Heart left ventricle (tissue), 16 donors: ENCODE data around the gene UCKL1. TPM values are rescaled to one million over a fixed set of nuclear protein-coding genes. Genes with fewer than 3 reads are reported as not detected.

Experiments
- ATAC-seq, 4 donors: fragments of 200-7000 bp; cut with Tn5 transposase; one replicate each; pipeline ENCODE4 v1.9.1; 2020 to 2022; ENCODE audit warnings: moderate library complexity in 4 of 4, mild to moderate bottlenecking in 3 of 4, moderate number of reproducible peaks in 1 of 4
- DNase-seq, 5 donors: peaks; one replicate each; pipeline ENCODE4 v3.0.0-alpha.2; 2020
- H3K27ac ChIP-seq, 12 donors: fragments of 200-600 bp; sonication (generic) in 4 of 12; one replicate each; pipeline versions ENCODE4 v1.5.0 to v1.8.0; 2016 to 2022; ENCODE audit warnings: mild to moderate bottlenecking in 2 of 12
- H3K27me3 ChIP-seq, 9 donors: fragments of 200-600 bp; sonication (generic) in 2 of 9; one replicate each; pipeline versions ENCODE4 v1.5.1 to v1.8.0; 2016 to 2022; ENCODE audit warnings: mild to moderate bottlenecking in 3 of 9
- H3K36me3 ChIP-seq, 9 donors: fragments of 200-600 bp; sonication (generic) in 2 of 9; one replicate each; pipeline versions ENCODE4 v1.5.0 to v1.8.0; 2018 to 2022; ENCODE audit warnings: mild to moderate bottlenecking in 2 of 9
- H3K4me1 ChIP-seq, 12 donors: fragments of 200-600 bp; sonication (generic) in 4 of 12; one replicate each; pipeline versions ENCODE4 v1.5.0 to v1.8.0; 2016 to 2022; ENCODE audit warnings: mild to moderate bottlenecking in 3 of 12
- H3K4me3 ChIP-seq, 12 donors: fragments of 200-600 bp; sonication (generic) in 4 of 12; one replicate each; pipeline versions ENCODE4 v1.5.0 to v1.8.0; 2017 to 2022; ENCODE audit warnings: mild to moderate bottlenecking in 9 of 12, moderate library complexity in 4 of 12
- H3K9me3 ChIP-seq, 12 donors: fragments of 200-600 bp; sonication (generic) in 4 of 12; one replicate each; pipeline versions ENCODE4 v1.5.0 to v1.8.0; 2016 to 2022; ENCODE audit warnings: mild to moderate bottlenecking in 1 of 12
- CTCF ChIP-seq, 12 donors: fragments of 200-600 bp; sonication (generic) in 4 of 12; IDR thresholded peaks; one replicate each; pipeline versions ENCODE4 v1.5.0 to v1.8.0; 2018 to 2022; ENCODE audit warnings: antibody characterized with exemption in 12 of 12, mild to moderate bottlenecking in 5 of 12
- POLR2A ChIP-seq, 2 donors: fragments of 450-650 bp; IDR thresholded peaks; one replicate each; pipeline ENCODE4 v1.6.1; 2017; ENCODE audit warnings: antibody characterized with exemption in 2 of 2, mild to moderate bottlenecking in 2 of 2, moderate library complexity in 2 of 2
- WGBS, 4 donors: extraction: QIAGEN DNeasy Blood & Tissue Kit in 2 of 4; methylation state at CpG; one replicate each; pipeline versions ENCODE4 v1.1.5 to v1.1.7; 2013 to 2018; 5-methylcytosine and 5-hydroxymethylcytosine counted together
- intact Hi-C, 10 donors: fragments of 100-400 bp; cut with DNase I; formaldehyde crosslinking; loops; one replicate each; pipeline versions ENCODE4 v1.11.1 to v1.14.2; 2022
- polyA plus RNA-seq, 2 donors: library from polyadenylated mRNA; stranded (reverse); fragments of 200-250 nt; gene quantifications; one replicate each; pipeline ENCODE4 v1.2.3, GENCODE V29; 2013
- total RNA-seq, 9 donors: library from RNA; depleted of rRNA in 2 of 9; stranded (reverse); fragments of >200 nt in 2 of 9; fragmentation: NEBNext Ultra II Directional in 3 of 9; extraction: Animal tissue kit (Norgen Biotek cat#: 25700) in 3 of 9; gene quantifications; one replicate each; pipeline versions ENCODE4 v1.1.0 to v1.2.4, GENCODE V29; 2016 to 2023
- donor health status: ischemic (EF 13 %, LVEDD 7.1; RV severe dilation, severe dysfunction).
- donor health status: healthy with polysubstance abuse.
- donor health status: DM: no; HTN: yes; CAD: no.
- donor health status: DM: no; HTN: no; CAD: no.
- donor health status: ischemic (EF 25% LVEDD 6.9; RV normal size, moderate dysfunction).
- donor health status: ischemic (EF 25% LVEDD 5.7; RV mildly dilated, moderate dysfunction).
- donor health status: healthy.
- donor health status: DM: yes; HTN: yes; CAD: no.
- donor health status: ischemic (EF 35%, LVEDD 5.7; RV mildly dilated, moderate dysfunction).
- donor health status: nonischemic (EF 11% LVEDD 7.7; RV severe dilation, severe dysfunction).
- donor health status: DM: yes; HTN: yes; CAD: no.
- donor health status: PGD.
- donor health status: ischemic (EF 29% LVEDD 5.4; RV normal size, mild dysfunction).
- donor health status: nonischemic (EF 23%, LVEDD 6.1; RV moderate dilation, normal function).

Gene UCKL1
- total and polyA plus RNA-seq, 11 donors, result 27.7 to 49.7 (median 37.5) TPM

GRCh38 chr20:63950701-63951397 is 5.4 kb downstream of the UCKL1 start:
- 45 to 67% (median 53%) methylated on average over 5 to 20 of the region's 20 CpGs for WGBS, 4 donors

GRCh38 chr20:63947638-63948456 is 8.4 kb downstream of the UCKL1 start:
- TF ChIP-seq CTCF (IDR thresholded peaks at IDR 0.05), result peak in 1 of 12 donors; percentile 12
- no peak for TF ChIP-seq POLR2A (IDR thresholded peaks at IDR 0.05)
- H3K4me1 ChIP-seq, result peaks cover 4 to 91% (median 71%) of the 10 kb centered on the region in 12 donors
- ATAC-seq (no peak), DNase-seq (peak in 4 of 5 donors; percentile 17 to 62 (median 29))
- intact Hi-C loops, result no loop called here
- H3K36me3 ChIP-seq, result peaks cover 0 to 40% (median 35%) of the 10 kb centered on the region in 9 donors
- H3K27me3 ChIP-seq, result no peaks in the 10 kb centered on the region
- WGBS, 4 donors, result 30 to 53% (median 36%) methylated on average over 27 of the region's 27 CpGs
- no peaks in the 10 kb centered on the region for H3K9me3 ChIP-seq
- peak overlapping the region in 2 of 12 donors; percentile 11 to 17 for H3K4me3 ChIP-seq
- H3K27ac ChIP-seq, result peak overlapping the region; percentile 11 to 98 (median 80)

More at GRCh38 chr20:63950701-63951397, 5.4 kb downstream of the UCKL1 start:
- intact Hi-C loops, result no loop called here
- H3K36me3 ChIP-seq, result peaks cover 0 to 10% (median 5%) of the 10 kb centered on the region in 9 donors
- peak; percentile 22 to 57 (median 44) for ATAC-seq
- H3K27ac ChIP-seq, result peak overlapping the region; percentile 81 to 98 (median 92)
- DNase-seq, result peak; percentile 58 to 83 (median 66)
- no peaks in the 10 kb centered on the region for H3K27me3 ChIP-seq
- H3K4me3 ChIP-seq, result peak overlapping the region in 11 of 12 donors; percentile 4 to 52 (median 34)
- peaks cover 4 to 98% (median 82%) of the 10 kb centered on the region in 12 donors for H3K4me1 ChIP-seq
- H3K9me3 ChIP-seq, result no peaks in the 10 kb centered on the region
- TF ChIP-seq POLR2A (IDR thresholded peaks at IDR 0.05) (no peak), CTCF (IDR thresholded peaks at IDR 0.05) (no peak)

GRCh38 chr20:63946986-63947637 is 9.1 kb downstream of the UCKL1 start:
- DNase-seq (peak; percentile 32 to 77 (median 63)), ATAC-seq (peak in 3 of 4 donors; percentile 2 to 5 (median 5))
- peaks cover 0 to 42% (median 36%) of the 10 kb centered on the region in 9 donors for H3K36me3 ChIP-seq
- no peaks in the 10 kb centered on the region for H3K27me3 ChIP-seq
- H3K27ac ChIP-seq, result peak overlapping the region; percentile 11 to 98 (median 76)
- WGBS, 4 donors, result 50 to 66% (median 61%) methylated on average over 5 to 15 of the region's 15 CpGs
- TF ChIP-seq CTCF (IDR thresholded peaks at IDR 0.05) (peak in 2 of 12 donors; percentile 16 to 19), POLR2A (IDR thresholded peaks at IDR 0.05) (no peak)
- intact Hi-C loops, result no loop called here
- no peaks in the 10 kb centered on the region for H3K9me3 ChIP-seq
- no peak overlapping the region for H3K4me3 ChIP-seq
- H3K4me1 ChIP-seq, result peaks cover 4 to 90% (median 67%) of the 10 kb centered on the region in 12 donors
